Stimulated activated CD8-positive, alpha-beta memory T cell treated with anti-CD3 and anti-CD28 coated beads, Interleukin-7, amount 100 ng/mL, for 1 hour (primary cell): ENCODE results near the gene PRKAB2.
"Not testable (repeated sequence)": the region's sequence is repeated elsewhere in the genome, so short reads cannot be mapped to it uniquely, and the experiment has no call there.

Source experiments
- DNase-seq, 2 donors: peaks; one replicate each; pipeline ENCODE4 v3.0.0-alpha.2; 2020; ENCODE audit warnings: low read depth in 2 of 2

Gene PRKAB2

DNA sequence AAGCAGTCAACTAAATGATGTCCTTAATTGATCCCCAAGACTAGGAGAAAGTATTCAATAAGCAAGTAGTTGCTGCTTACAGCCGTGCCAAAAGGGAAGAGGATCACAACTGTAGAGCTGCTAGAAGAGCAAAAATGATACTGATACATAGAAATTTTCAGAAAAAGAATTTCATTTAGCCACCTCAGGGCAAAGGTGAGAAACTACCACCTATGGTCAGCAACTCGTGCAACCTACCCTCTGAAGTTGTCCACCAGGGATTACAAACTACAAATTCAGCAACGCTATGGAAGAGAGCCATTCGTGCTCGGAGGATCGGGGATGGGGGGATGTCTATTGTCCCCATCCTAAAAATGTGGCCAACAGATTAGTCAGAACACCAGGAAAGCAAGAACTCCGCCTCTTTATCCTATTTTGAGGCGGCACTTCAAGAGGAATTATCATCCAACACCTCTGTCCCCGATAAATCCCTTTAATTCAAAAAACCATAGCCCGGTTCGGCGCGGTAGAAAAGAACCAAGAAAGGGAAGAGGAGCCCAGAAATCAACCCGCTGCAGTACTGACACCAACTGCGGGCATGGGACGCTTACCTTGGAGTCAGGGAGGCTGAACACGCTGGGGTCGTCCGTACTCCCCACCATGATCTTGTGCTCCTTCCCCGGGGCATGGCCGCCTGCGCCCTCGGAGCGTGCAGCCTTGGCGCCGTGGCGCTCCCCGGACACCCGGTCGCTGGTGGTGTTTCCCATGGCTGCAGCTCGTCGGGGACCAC lies 687 bp downstream of the PRKAB2 start:
- no peak for DNase-seq

DNA sequence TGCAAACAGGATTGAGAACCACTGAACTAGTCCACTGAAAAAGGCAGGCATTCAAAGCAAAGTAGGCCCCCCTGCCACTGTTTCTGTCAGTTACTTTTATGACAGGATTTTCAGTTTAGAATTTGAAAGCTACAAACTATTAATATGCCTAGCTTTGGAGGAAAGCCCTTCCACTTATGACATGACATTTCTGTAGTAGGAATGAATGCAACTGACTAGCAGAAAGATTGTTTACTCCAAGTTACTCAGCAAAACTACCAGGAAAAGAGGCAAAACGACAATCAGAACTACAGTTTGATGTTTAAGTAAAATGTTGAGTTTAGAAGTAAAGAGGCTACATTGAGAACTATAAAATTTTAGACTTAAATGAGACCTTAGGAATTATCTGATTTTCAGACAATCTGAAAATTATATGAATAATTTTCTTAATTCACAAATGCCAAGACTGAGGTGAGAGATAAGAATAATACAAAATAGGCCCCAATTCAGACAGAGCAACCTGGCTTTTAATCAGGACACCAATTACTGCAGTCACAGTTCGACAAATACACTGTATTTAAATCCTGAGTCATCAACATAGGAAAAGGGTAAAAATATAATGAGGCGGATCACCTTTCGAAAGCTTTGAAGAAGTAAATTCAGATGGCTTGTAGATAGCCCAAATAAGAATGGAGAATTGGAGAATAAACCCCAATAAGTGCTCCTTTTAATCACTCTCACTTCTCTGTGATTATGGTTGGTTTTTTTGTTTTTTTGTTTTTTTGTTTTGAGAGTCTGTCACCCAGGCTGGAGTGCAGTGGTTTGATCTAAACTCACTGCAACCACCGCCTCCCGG lies 2.2 kb downstream of the PRKAB2 start:
- DNase-seq = no peak

DNA sequence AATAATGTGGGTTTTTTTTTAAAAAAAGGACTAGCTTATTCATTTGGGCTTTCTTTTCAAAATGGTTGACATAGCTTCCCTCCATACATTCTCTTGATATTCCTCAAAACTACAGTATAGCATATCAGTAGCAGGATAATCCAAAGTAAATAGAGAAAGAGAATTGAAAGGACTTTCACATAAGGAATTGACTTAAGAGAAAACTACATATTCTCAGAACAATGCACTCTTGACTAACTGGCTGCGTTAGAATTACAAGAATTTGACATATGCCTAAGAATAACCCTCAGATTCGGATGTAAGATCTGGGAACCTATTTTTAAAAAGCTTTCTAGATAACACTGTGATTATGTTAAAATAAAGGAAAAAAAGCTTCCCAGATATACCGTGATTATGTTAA lies 3.1 kb downstream of the PRKAB2 start:
- DNase-seq = no peak

DNA sequence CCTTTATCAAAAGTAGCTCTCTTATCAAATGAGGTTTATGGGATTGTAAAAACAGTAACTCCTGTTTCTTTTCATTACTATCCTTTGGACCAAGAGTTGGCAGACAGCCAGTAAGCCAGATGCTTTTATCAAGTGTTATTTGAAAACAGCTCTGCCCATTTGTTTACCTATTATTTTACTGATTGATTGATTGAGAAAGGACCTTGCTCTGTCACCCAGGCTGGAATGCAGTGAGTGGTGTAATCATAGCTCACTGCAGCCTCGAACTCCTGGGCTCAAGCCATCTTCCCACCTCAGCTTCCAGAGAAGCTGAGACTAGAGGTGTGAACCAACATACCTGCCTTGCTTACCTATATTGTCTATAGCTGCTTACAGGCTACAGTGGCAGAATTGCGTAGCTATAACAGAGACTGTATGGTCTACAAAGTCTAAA lies 3.6 kb downstream of the PRKAB2 start:
- no peak for DNase-seq

DNA sequence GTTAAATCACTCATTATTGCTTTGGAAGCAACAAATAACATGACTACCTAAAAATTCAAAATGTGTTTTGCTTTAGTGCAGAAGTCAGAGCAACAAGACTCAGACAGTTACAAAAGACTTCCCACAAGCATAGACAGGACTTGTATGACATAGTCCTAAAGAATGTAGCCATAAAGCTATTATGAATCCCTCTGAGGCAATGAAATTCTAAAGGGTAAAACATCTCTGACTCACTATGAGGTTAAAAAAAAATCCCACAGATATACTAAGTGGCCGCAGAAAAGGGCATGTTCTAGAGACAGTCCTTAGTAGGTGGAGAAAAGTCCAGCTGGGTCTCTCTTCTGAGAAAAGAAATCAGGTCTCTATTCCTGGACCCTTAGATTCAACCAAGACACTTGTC lies 4.9 kb downstream of the PRKAB2 start:
- no peak for DNase-seq

DNA sequence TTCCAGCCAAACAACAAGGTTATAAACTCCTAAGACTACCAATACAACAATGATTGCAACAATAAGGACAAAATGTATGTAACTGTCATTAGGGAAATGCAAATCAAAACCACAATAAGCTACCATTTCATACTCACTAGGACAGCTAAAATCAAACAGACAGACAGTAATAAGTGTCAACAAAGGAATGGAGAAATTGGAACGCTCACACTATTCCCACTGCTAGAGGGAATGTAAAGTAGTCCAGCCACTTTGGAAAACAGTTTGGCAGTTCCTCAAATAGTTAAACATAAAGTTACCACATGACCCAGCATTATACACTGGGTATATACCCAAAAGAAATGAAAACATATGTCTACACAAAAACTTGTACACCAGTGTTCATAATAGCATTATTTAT lies 9.3 kb downstream of the PRKAB2 start:
- no peak for DNase-seq

DNA sequence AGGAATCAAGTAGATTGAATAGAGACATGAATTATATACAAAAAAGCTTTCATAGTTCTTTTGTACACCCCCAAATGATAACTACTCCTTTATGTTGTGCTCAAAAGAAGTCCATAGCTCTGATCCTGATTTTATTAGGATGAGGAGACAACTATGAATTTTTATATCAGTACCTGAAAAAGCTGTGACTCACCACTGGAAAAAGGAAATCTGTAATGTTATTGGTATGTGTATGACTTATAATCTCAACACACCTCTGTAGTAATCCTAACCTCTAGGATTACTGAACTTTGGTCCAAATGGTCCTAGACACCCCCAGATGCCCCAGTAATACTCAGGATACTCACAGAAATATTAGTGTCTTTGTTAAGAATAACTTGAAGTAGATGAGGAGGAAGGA lies 10.2 kb downstream of the PRKAB2 start:
- DNase-seq = no peak

DNA sequence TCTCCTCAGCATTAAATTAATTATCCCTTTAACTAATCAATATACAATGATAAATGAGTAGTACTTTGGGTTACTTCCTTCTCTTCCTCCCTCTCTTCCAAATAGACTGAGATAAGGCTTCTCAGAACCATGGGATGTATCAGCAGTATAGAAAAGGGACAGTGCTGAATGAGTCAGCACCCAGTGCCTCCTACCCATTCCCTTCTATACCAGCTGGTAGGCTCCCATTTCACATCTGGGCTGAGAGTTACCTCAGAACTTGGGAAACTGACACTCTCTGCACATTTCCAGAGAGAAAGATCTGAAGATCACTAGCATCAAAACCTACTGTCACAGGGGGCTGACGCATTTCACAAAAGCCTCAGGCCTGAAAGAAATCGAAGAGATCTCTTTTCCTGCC lies 15.2 kb downstream of the PRKAB2 start:
- DNase-seq = not testable (repeated sequence)

DNA sequence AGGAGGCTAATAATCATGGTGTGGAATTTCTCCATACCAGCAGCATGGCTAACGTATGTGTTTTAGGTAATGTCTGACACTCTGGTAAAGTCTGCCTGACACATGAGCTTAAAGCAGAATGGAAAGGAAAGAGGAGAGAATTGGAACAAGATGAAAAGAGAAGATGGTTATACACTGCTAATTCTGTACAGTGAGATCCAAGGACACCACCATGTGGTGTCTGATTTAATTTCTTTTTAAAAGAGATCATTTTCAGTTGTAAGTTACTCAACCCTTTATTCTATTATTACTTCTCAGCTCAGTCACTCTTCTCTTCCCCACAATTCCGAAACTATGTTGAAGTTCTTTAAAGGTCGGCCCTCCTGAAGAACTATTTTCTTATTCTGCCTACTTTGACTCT lies 15.6 kb downstream of the PRKAB2 start:
- no peak for DNase-seq

DNA sequence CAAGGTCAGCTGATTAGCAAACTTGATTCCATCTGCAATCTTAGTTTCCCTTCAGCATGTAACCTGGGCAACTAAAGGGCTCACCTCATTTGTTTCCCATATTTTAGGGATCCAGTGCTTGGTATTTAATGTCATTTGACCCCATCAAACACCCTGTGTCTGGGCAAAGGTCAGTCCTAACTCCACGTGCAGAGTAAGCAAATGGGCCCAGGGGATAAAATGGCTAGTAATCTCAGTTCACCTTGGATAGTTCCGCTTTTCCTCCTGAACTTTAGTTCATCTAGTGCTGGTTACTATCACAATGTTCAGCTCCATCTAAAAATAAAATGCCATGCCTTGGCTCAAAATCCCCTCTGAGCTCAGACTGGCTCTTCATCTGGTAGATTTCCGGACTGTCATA lies 19.5 kb downstream of the PRKAB2 start:
- DNase-seq = no peak

DNA sequence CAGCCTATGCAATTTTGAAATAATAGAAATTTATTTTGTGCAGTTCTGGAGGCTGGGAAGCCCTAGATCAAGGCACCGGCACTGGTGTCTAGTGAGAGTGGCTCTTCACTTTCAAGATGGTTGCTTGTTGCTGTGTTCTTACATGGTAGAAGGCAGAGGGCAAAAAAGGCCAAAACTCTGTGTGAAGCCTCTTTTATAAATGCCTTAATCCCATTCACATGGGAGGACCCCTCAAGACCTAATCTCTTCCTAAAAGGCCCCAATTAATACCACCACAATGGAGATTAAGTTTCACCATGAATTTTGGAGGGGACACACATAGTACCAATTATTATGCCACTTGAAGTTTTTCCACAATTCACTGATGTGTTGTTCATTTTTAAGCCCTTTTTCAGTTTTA lies 21.0 kb downstream of the PRKAB2 start:
- no peak for DNase-seq

DNA sequence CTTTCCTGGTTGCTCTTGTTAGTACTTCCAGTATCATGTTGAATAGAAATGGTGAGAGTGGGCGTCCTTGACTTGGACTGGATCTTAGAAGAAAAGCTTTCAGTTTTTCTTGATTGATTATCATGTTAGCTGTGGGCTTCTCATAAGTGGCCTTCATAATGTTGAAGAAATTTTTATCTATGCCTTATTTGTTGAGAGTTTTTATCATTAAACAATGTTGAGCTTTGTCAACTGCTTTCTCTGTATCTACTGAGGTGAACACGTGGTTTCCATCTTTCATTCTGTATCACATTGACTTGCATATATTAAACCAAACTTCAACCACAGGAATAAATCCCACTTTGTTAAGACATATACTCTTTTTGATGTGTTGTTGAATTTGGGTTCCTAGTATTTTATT lies 29.4 kb downstream of the PRKAB2 start:
- no peak for DNase-seq

DNA sequence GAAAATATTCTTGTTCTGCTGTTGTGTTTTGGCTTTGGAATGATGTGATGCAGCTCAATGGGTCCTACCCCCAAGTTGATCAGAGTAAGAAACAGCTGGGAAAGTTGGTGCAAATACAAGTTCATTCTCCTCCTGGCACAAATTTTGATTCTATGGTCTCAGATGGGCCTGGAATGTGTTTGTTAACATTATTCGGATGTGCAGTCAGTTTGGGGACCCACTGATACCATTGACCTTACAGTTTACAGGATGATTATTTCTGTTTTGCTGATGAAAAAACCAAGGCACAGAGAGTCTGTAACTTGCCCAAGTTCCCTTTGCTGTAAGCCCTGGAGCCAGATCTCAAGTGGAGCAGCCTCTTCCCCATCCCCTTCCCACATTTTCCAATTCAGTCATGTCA lies 41.5 kb downstream of the PRKAB2 start:
- not testable (repeated sequence) for DNase-seq

DNA sequence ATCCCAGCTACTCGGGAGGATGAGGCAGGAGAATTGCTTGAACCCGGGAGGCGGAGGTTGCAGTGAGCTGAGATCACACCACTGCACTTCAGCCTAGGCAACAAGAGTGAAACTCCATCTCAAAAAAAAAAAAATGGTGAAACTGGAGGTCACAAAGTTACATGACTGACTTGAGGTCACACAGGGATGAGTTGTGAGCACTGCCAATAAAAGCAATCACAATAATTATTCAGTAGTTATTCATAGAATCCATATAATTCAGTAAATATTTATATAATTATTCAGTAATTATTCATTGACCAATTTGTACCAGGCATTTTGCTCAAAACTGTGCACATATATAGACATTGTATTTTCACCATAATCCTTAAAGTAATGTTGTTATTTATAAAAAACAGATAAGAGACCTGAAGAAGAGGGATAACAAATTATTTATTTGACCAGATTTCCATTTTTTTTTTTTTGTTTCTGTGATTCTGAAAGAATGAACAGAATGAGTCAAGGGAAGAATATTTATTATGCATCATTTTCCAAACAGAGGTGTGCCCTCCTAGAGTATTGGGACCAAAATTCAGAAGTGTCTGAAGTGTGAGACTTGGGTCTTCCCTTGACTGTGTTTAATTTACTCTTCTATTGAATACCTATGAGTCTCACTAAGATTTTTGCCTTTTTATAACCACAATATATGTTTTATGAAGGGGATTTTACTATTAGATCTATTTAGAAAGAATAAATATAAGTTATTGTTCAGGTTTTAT lies 43.0 kb downstream of the PRKAB2 start:
- no peak for DNase-seq

DNA sequence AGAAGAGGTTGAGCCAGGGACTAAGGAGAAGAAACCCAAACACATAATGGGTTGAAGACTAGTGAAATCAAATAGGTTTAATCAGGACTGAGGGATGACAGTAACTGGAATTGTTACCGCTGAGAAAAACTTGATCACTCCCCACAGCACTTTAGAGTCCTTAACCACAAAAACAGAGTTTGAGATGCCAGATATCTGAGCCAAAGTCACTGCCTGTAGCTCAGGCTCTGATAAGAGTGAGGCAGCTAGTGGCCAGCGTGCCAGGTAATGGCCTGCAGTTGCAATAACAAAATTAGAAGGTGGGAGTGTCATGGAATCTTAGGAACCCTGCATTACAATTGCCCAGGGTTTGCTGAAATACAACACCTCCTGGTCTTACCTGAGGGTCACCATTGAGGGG lies 48.0 kb downstream of the PRKAB2 start:
- no peak for DNase-seq

DNA sequence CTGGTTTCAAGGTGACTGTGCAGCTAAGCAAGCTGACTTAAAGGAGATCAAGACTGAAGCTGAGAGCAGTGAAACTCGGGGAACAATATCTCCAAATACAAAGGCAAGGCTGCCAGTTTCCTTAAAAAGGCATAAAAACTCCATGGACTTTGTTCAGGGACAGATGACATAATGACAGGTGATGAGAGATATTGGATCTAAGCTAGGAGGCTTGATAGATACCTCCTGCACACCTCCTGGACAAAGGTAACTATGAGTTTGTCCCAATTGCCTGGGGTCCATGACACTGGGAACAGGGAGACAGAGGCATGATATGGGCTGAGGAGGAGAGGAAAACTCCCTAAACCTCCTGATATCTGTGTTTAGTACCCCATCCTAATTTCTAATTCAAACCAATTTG lies 55.2 kb downstream of the PRKAB2 start:
- no peak for DNase-seq

DNA sequence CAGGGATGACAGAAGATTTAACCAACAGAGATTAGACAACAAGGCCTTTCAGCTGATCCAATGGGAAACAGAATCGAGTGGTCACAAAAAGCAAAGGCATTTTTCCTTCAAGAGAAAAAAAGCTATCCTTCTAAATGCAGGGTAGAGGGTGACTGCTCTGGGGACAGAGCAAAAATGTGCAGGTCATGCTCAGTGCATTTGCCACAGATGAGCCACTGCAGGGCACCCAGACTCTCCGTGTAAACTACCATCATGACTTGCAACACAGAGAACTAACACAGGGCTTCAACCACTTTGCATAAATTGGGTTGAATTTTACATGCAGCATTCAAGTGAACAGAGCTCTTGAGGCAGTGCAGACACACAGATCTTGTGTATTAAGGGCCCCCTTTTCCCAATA lies 56.8 kb downstream of the PRKAB2 start:
- DNase-seq = no peak

DNA sequence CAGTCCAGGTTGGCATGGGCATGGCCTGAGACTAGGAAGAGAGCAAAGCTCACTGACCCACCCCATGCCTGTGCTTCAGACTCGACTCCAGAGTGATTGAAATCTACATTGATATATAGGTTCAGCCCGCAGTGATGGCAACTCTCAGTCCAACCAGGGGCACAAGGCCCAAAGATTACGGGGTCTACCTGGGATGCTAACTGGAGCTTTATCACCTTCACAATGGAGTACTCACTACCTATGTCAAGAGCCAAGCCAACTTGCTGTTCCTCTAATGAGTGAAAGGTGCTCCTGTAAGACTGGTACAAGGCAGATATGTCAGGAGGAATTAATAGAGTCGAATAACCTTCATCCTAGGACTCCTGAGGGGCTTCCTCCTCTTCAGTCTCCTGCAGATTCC lies 57.2 kb downstream of the PRKAB2 start:
- not testable (repeated sequence) for DNase-seq

DNA sequence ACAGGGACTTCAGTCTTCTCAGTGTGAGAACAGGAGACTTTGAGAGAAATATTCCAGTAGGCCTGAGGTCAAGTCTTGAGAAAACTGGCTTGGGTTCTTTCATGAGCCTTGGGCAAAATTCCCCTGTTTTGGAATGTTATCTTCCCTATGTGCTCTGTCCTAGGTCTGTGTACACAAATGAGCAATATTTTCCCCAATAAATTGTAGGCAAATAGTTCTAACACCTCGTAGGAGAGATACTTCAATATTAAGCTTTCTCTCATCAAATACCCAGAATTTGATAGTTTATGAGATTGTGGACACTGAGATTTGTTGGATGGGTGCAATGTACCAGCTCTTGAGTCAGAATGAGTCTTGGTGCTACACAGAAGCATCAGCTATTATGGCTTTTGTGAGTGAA lies 57.9 kb downstream of the PRKAB2 start:
- DNase-seq = not testable (repeated sequence)

DNA sequence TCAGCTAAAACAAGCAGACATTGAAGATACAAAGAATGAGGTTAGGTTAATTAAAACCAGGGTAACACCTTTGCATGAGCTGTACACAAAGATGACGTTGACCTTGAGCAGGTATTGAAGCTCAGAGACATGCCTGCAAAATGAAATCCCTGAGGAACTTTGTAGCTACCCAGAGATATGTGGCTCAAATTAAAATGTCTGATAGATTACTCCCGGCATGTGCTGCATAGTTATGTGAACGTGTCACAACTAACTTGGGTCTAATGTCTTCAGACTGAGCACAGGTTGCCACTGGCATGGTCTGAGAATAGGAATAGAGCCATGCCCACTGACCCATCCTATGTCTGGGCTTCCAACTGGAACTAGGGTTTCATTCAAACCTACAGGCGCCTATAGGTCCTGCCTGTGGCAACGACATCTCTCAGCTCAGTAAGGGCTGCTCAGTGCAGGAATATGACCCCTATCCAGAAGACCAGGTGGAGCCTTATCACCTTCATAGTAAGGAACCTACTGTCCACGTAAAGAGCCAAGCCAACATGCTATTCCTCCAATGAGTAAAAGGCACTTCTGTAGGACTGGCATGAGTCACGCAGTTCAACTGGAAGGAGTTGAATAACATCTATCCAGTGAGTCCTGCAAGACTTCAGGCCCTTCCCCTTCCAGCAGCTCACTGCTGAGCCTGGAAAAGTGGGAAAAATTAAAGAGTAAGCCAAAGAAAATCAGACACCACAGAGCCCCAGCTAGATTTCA lies 60.7 kb downstream of the PRKAB2 start:
- DNase-seq = no peak

DNA sequence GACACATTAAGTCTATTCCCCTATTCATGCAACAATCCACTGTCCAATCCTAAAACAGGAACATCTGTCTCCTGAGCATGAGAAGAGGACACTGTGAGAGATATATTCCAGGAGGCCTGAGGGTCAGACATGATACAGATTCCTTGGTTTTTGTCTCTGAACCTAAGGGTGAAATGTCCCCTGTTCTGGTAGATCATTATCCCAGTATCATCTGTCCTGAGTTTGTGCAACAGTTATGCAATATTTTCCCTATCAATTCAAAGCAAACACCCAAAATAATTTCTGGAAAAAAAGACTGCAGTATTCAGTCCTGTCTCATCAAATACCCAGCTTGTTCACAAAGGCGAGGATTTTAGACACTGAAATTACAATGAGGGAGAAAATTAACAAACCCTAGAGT lies 61.4 kb downstream of the PRKAB2 start:
- DNase-seq = no peak

DNA sequence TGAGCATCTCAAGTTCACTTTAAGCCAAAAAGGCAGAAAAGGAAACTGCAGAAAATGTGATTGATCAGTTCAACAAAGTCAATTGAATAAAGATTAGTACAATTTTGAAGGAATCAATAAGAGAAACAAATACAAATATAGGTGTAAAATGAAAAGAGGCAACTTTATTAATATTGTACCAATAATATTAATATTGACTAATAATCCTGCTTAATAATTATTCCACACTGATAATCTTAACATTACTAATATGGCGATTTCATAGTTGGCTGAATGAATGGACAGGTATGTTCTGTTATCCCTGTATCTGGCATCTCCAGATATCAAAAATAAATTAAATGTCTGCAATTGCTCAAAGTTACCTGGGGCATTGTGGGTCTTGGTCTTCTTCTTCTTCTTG lies 61.8 kb downstream of the PRKAB2 start:
- DNase-seq = no peak
